ENCODE measurements around the gene ZMYND19.
"Not testable (repeated sequence)": the region's sequence is repeated elsewhere in the genome, so short reads cannot be mapped to it uniquely, and the experiment has no call there.

The ZMYND19 gene

GRCh38 chr9:137631345-137632229, 41.3 kb upstream of the ZMYND19 start:
- DNase-seq (ENCODE audit: low read depth), result no peak
- TF ChIP-seq CTCF (IDR thresholded peaks at IDR 0.05; ENCODE audit: insufficient read depth, low read depth, low read length, missing control alignments), result no peak
- no peak overlapping the region for H3K4me3 ChIP-seq (ENCODE audit: low read depth, low read length)

GRCh38 chr9:137630679-137631078, 40.4 kb upstream of the ZMYND19 start:
- no peak for DNase-seq (ENCODE audit: low read depth)
- no peak for TF ChIP-seq CTCF (IDR thresholded peaks at IDR 0.05; ENCODE audit: insufficient read depth, low read depth, low read length, missing control alignments)
- no peak overlapping the region for H3K4me3 ChIP-seq (ENCODE audit: low read depth, low read length)

DNA sequence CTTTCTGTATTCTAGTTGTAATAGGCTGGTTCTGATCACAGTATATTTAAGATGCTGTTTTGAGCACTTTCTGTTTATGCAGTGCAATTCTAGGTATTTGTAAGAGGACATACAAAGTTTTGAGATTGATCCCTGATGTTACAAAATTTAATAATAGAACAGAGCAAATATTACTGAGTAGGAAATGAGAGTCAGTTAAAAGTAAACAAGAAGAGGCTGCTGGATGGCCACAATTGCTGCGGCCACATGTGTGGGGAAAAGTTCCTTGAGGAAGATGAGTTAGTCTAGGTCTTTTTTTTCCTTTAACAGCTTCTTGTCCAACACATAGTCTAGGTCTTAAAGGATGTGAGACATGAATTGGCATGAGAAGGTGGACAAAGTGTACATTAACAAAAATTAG, 39.8 kb upstream of the ZMYND19 start:
- TF ChIP-seq CTCF (IDR thresholded peaks at IDR 0.05; ENCODE audit: insufficient read depth, low read depth, low read length, missing control alignments), result no peak
- DNase-seq (ENCODE audit: low read depth), result no peak
- no peak overlapping the region for H3K4me3 ChIP-seq (ENCODE audit: low read depth, low read length)

DNA sequence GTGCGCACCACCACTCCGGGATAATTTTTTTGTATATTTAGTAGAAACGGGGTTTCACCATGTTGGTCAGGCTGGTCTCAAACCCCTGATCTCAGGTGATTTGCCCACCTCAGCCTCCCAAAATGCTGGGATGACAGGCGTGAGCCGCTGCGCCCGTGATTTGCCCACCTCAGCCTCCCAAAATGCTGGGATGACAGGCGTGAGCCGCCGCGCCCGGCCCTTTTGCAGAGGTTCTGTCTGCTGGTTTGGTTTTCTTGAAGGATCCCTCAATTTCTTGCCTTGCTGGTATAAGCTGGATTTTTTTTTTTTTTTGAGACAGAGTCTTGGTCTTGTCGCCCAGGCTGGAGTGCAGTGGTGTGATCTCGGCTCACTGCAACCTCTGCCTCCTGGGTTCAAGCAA, 37.1 kb upstream of the ZMYND19 start:
- DNase-seq (ENCODE audit: low read depth); H3K4me3 ChIP-seq (ENCODE audit: low read depth, low read length): not testable (repeated sequence)

DNA sequence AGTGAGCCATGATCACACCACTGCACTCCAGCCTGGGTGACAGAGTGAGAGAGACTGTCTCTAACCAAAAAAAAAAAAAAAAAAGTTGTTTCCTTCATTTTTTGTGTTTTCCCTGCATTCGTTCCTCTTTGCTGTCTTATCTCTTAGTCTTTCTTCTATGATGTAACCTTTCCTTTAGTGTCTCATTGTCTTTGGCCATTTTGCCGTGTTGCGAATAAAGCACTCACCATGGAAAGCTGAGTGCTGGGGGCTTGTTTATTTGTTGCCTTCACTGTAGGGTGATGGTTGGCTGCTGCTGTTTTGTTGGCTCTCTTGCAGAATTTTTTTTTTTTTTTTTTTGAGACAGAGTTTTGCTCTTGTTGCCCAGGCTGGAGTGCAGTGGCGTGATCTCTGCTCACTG, 36.2 kb upstream of the ZMYND19 start:
- no peak for TF ChIP-seq CTCF (IDR thresholded peaks at IDR 0.05; ENCODE audit: insufficient read depth, low read depth, low read length, missing control alignments)
- no peak overlapping the region for H3K4me3 ChIP-seq (ENCODE audit: low read depth, low read length)
- no peak for DNase-seq (ENCODE audit: low read depth)

GRCh38 chr9:137622211-137622610, 31.9 kb upstream of the ZMYND19 start:
- not testable (repeated sequence) for DNase-seq (ENCODE audit: low read depth); H3K4me3 ChIP-seq (ENCODE audit: low read depth, low read length)

GRCh38 chr9:137621131-137621757, 30.9 kb upstream of the ZMYND19 start:
- TF ChIP-seq CTCF (IDR thresholded peaks at IDR 0.05; ENCODE audit: insufficient read depth, low read depth, low read length, missing control alignments), result peak; percentile 12

DNA sequence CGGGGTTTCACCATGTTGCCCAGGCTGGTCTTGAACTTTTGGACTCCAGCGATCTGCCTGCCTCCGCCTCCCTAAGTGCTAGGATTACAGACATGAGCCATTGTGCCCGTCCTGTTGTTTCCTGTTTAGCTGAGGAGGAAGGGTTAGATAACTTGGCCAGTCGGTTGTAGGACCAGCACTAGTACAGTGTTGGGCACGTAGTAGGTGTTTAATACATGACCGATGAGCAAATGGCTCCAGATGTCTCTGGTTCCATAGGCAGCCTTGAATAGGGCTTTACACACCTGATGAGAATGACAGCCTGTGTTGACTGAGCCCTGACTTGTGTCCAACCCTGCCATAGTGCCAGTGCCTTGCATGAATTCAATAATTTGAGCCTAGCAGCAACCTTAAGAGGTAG, 30.3 kb upstream of the ZMYND19 start:
- H3K4me3 ChIP-seq (ENCODE audit: low read depth, low read length), result peak overlapping the region; percentile 83
- DNase-seq (ENCODE audit: low read depth), result no peak
- no peak for TF ChIP-seq CTCF (IDR thresholded peaks at IDR 0.05; ENCODE audit: insufficient read depth, low read depth, low read length, missing control alignments)

More at GRCh38 chr9:137621131-137621757, 30.9 kb upstream of the ZMYND19 start:
- no peak overlapping the region for H3K4me3 ChIP-seq (ENCODE audit: low read depth, low read length)
- no peak for DNase-seq (ENCODE audit: low read depth)
